ENCODE results near the gene CXCL1.

- TF ChIP-seq CTCF (IDR thresholded peaks at IDR 0.05; ENCODE audit: borderline replicate concordance, extremely low read depth, low read length, poor library complexity, severe bottlenecking) (no peak), EZH2 (IDR thresholded peaks at IDR 0.05; ENCODE audit: borderline replicate concordance, low read depth, low read length, severe bottlenecking) (no peak)
These were observed 36.4 kb upstream of the CXCL1 start for GRCh38 chr4:73832651-73833237.
